Epithelial cell of esophagus (primary cell): ENCODE measurements around the gene CDC42EP4.

Source experiments
- DNase-seq: peaks from one replicate; pipeline ENCODE4 v3.0.0; 2010; ENCODE audit warnings: low read depth
- H3K4me3 ChIP-seq: 2 replicates; pipeline ENCODE4 v1.5.1; 2011; ENCODE audit warnings: mild to moderate bottlenecking, low read length, control low read depth
- CTCF ChIP-seq: IDR thresholded peaks from 2 replicates; pipeline ENCODE4 v1.5.1; 2011; ENCODE audit warnings: low read depth, mild to moderate bottlenecking, low read length, control low read depth, inconsistent platforms; ENCODE audit not compliant: insufficient read depth; ENCODE audit errors: missing control alignments

Gene CDC42EP4

DNA sequence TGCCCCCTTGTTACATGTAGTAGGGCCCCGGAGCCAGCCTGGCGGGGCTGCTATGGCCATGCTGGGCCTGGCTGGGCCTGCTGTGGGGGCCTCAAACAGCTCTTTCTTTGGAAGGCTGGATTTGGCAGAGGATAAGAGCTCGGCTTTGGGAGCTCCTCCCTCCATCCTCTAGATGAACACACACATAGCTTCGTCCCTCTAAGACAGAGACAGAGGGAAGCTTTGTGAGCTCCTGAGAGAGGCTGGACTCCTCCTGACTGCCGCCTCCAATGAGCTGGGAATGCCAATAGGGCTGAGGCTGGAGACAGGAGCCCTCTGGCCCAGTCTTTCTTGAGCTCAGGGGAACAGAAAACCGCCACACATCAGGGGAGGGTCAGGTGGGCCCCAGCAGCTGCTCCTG, 37.3 kb upstream of the CDC42EP4 start:
- no peak overlapping the region for H3K4me3 ChIP-seq
- TF ChIP-seq CTCF = no peak
- DNase-seq = no peak

DNA sequence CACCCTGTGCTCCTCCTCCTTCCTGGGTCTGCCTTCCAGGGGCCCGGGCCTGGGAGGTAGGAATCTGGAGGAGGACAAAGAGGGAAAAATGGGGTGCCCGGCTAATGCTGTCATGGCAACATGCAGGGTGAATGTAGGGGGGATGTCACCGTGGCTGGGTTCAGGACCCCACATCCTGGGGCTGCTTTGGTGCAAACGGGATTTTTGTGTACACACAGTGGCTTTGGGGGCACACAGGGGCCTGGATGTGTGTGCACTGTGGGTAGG, 37.0 kb upstream of the CDC42EP4 start:
- DNase-seq = no peak
- no peak overlapping the region for H3K4me3 ChIP-seq
- no peak for TF ChIP-seq CTCF

DNA sequence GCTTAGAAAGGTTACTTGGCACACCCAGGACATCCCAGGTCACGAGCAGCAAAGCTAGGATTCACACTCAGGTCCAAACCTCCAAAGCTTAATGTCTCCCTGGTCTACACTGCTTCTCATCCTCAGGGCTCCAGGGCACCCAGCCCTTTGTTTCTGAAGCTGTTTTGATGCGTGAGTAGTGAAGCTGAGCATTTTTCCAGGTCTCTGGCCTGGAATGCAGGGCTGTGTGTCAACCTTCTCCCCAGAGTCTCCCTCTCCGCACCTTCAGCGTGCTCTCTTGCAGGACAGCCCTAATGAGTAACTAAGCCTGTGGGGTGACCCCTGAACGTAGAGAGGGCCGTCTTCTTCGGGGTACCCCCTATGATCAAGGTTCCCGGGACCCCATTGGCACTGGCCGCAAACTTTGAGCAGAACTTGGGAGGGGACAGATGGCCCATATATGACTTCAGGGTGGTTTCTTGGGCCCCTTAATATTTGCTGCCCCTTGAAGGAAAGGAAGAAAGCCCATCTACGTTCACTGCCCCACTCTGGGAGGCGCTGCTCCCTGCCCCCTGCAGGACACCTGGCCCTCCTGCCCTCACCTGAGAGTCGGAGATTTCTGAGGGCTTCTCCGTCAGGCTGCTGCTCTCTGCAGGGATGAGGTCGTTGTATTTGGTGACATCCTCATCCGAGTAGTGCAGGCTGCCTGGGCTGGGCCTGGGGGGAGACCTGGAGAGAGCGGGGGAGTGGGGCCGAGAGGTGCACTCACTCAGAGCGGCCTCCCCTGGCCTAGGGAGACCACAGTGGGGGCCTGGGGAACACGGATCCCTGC, 36.4 kb upstream of the CDC42EP4 start:
- DNase-seq = no peak
- no peak for TF ChIP-seq CTCF
- H3K4me3 ChIP-seq = no peak overlapping the region

DNA sequence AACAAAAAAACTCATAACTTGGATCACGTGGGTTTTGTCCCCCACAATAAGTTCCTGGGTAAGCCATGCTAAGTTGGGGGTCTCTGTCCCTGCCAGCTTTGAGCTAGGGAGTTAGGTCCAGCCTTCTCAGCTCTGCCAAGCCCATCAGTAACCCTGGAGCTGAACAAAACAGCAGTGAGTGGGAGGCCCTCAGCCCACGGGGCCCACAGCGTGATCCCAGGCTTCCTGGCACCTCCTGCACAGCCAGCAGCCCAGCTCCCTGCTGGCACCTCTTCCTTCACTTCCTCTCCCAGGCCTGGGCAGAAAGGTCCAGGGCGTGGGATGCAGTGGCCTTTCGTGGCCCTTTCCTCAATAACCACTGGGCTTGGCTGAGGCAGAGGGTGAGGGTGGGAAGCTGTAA, 35.5 kb upstream of the CDC42EP4 start:
- TF ChIP-seq CTCF = no peak
- DNase-seq = no peak
- H3K4me3 ChIP-seq = no peak overlapping the region

- no peak for TF ChIP-seq CTCF
- no peak for DNase-seq
- H3K4me3 ChIP-seq = no peak overlapping the region
Measured at GRCh38 chr17:73346501-73347162, 34.8 kb upstream of the CDC42EP4 start.

DNA sequence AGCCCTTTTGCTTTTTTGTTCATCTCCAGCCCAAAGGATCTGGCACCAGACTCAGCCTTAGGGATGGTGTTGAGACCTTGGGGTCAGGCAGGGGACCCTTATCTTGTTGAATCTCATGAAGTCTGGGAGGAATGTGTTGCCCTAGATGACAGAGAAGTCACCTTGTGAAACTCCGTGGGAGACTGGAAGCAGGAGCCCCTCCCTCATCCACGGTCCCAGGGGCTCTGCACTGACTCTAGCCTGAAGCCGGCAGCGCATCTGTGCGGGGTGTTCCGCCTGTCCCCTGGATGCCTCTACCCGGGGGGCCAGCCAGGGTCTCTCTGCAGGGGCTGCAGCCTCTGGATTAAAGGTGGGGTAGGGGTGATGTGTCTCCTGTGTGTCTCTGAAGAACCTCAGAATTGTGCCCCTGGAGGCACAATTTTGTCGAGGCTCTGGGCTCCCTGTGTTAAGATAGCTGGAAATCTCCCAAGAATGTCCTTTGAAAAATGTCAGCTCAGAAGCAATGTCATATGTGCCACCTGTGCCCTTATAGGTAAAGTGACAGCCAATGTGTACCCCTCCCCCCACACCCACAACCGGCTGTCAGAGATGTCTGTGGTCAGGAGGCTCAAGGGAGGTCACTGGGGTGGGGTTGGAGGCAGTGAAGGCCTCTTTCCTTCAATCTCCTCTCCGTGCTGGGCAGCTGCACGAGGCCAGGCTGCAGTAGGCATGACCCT, 32.1 kb upstream of the CDC42EP4 start:
- no peak for DNase-seq
- H3K4me3 ChIP-seq = no peak overlapping the region
- no peak for TF ChIP-seq CTCF

GRCh38 chr17:73343168-73343634, 31.4 kb upstream of the CDC42EP4 start:
- peak; percentile 39 for DNase-seq
- no peak for TF ChIP-seq CTCF
- H3K4me3 ChIP-seq = no peak overlapping the region
